ENCODE results near the gene MAP3K13.

Gene MAP3K13

DNA sequence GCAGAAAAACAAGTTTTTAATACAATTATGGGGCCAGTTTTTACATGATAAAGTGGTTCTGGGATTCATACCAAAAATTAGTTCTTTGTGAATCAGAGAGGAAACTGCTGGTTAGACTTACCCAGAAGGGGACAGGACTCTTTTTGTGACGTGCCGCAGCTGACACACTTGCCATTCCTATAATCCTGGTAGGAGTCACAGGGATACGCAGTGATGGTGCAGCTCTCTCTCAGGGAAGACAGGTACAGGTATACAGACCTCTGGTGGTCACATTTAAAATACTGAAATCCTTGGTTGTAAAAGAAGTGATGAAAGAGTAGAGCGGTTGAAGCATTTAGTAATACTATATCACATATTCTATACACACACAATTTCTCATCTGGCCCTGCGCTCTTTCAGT, 156.1 kb downstream of the MAP3K13 start:
- no peak for DNase-seq

GRCh38 chr3:185521349-185522138, 158.6 kb downstream of the MAP3K13 start:
- DNase-seq, result no peak

DNA sequence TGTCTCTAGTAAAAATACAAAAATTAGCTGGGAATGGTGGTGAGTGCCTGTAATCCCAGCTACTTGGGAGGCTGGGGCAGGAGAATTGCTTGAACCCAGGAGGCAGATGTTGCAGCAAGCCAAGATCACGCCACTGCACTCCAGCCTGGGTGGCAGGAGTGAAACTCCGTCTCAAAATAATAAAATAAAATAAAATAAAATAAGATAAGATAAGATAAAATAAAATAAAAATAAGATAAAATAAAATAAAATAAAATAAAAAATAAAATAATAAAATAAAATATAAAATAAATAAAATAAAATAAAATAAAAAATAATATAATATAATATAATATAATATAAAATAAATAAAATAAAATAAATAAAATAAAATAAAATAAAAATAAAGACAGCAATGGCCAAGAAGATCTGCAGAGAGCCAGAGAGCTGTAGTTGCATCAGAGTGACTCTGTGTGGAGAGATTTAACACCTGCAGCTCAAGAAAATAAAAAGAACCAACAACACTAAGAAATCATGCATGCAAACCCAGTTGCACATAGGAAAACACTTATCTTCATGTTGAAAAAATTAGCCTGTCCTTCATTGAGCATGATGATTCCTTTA, 163.5 kb downstream of the MAP3K13 start:
- no peak for DNase-seq

DNA sequence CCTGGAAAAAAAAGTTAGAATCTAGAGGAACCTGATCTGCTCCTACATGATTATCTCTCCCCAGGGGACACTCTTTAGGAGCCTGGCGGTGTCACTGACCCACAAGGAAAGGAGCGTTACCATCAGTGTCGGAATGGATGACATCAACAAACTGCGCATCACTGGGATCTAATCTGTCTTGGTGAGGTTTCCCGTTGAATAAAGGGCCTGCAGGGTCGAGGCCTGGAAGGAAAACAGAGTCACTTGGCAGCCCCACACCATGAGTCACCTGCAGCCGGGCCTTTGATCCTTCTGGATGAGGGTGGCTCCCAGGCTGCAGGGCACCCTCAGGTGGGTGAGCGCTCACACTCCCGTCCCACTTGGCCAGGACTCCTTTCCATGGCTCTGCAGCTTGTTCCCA, 164.4 kb downstream of the MAP3K13 start:
- DNase-seq, result no peak

DNA sequence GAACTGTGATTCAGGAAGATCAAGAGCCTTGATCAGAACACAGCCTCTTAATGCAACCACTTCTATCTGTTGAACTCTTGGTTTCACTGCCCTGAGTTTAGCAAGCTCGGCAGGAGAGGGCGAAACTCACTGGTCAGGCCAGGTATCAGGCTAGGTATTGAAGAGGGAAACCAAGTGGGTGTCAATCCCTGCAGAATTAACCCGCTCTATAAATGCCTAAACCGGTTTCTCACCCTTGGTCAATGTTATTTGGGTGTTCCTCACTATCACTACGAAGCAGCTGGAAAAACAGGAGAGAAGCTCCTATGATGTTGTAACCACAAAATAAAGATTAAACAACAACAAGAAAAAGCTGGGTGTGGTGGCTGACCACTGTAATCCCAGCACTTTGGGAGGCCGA, 165.6 kb downstream of the MAP3K13 start:
- no peak for DNase-seq

DNA sequence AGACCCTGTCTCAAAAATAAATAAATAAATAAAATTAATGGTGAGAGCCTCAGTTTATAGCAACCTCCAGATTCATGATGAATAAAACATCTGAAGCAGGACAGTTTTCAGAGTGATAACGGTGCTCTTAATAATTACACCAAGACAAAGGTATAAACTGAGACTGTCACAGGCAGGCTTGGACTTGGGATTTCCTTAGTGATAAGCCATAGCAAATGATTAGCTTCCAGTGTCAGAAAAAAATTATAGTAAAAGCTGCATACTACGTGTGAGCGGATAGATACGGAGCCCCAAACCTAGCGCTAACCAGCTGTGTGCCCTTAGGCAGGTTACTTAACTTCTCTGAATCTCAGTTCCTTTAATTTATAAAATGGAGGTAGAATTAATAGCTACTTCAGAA, 167.9 kb downstream of the MAP3K13 start:
- no peak for DNase-seq

DNA sequence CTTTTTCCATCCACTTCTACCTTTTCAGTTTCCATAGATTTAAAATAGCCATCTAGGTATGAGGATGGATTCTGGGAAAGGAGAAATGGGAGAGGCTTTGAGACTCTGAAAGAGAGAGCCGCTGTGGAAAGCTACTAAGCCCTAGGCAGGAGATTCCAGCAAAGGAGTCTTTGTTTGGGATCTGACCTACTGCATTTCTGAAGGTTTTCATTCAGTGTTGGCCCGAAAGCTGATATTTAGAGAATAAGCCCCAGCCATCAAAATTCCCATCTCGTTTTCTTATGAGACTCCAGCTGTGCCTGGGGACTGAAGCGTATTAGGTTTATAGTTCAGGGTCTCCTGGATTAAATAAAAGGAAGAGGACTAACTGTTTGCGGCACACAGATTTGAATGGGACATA, 170.0 kb downstream of the MAP3K13 start:
- no peak for DNase-seq

GRCh38 chr3:185534511-185534910, 171.6 kb downstream of the MAP3K13 start:
- DNase-seq, result peak; percentile 30

DNA sequence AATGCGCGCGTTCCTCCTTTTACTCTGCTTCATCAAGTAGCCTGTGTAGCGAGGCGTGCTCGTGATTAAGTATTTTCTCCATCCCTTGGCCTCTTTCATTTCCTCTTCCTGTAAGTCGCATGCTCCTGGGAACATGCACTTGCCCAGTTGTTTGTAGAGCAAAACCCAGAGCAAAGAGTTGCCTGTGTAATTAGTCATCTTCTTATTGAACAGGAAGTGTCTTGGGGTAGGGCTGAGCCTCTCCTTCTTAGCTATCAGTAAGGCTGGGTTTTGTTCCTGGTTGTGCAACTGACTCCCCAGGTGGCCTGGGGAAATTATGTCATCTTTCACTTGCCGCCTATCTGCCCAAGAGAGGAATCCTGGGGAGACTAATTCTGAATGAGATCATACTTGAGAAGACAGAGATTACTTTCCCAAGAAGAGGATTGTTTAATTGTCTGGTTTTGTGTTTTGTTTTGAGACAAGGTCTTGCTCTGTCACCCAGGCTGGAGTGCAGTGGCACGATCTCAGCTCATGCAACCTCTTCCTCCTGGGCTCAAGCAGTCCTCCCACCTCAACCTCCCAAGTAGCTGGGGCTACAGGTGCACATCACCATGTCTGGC, 174.5 kb downstream of the MAP3K13 start:
- peak; percentile 96 for DNase-seq

Measured in EL (cell line).